Measurements from ENCODE around the gene ZSCAN9.

GRCh38 chr6:28281288-28282064, 56.4 kb downstream of the ZSCAN9 start, which contains the start of gene PGBD1:
- peak; percentile 42 for TF ChIP-seq POLR2A (IDR thresholded peaks at IDR 0.05; ENCODE audit: low read length)
- no peak for TF ChIP-seq GATA1 (IDR thresholded peaks at IDR 0.05; ENCODE audit: low read depth, low read length)
